Suprapubic skin (tissue), 4 donors: ENCODE measurements around the gene SAMM50. TPM values are rescaled to one million over a fixed set of nuclear protein-coding genes. Genes with fewer than 3 reads are reported as not detected.

ENCODE experiments used
- DNase-seq, 2 donors: peaks; one replicate each; pipeline ENCODE4 v3.0.0-alpha.2; 2019; ENCODE audit warnings: low spot score in 2 of 2
- H3K27ac ChIP-seq: fragments of 200-600 bp; sonication (generic); one replicate; pipeline ENCODE4 v1.5.1; 2019
- H3K27me3 ChIP-seq: fragments of 200-600 bp; sonication (generic); one replicate; pipeline ENCODE4 v1.5.1; 2019
- H3K36me3 ChIP-seq: fragments of 200-600 bp; sonication (generic); one replicate; pipeline ENCODE4 v1.5.1; 2019
- H3K4me1 ChIP-seq: fragments of 200-600 bp; sonication (generic); one replicate; pipeline ENCODE4 v1.5.1; 2019
- H3K4me3 ChIP-seq: fragments of 200-600 bp; sonication (generic); one replicate; pipeline ENCODE4 v1.5.1; 2019; ENCODE audit warnings: mild to moderate bottlenecking
- H3K9me3 ChIP-seq: fragments of 200-600 bp; sonication (generic); one replicate; pipeline ENCODE4 v1.5.1; 2019
- CTCF ChIP-seq, 2 donors: fragments of 200-600 bp in 1 of 2; fragments of 450-650 bp in 1 of 2; sonication (generic) in 1 of 2; IDR thresholded peaks; one replicate each; pipeline ENCODE4 v1.5.1; 2016 to 2019; ENCODE audit warnings: antibody characterized with exemption in 2 of 2, mild to moderate bottlenecking in 1 of 2, moderate library complexity in 1 of 2
- EP300 ChIP-seq: sonication (generic); formaldehyde crosslinking; IDR thresholded peaks from one replicate; pipeline ENCODE4 v1.6.1; 2017; ENCODE audit warnings: antibody characterized with exemption
- POLR2A ChIP-seq, 2 donors: fragments of 450-650 bp; IDR thresholded peaks; one replicate each; pipeline ENCODE4 v1.6.1; 2017; ENCODE audit warnings: antibody characterized with exemption in 2 of 2, mild to moderate bottlenecking in 2 of 2, moderate library complexity in 2 of 2
- POLR2AphosphoS5 ChIP-seq, 3 donors: sonication (generic); formaldehyde crosslinking; IDR thresholded peaks; one replicate each; pipeline ENCODE4 v1.6.1; 2017; ENCODE audit warnings: antibody characterized with exemption in 3 of 3
- WGBS: methylation state at CpG from one replicate; pipeline ENCODE4 v1.1.5; 2018; 5-methylcytosine and 5-hydroxymethylcytosine counted together
- total RNA-seq, 4 donors: library from RNA; depleted of rRNA; stranded (reverse); fragments of >200 nt; gene quantifications; one replicate each; pipeline ENCODE4 v1.1.0, GENCODE V29; 2016

Gene SAMM50
- total RNA-seq, 4 donors from 2014 or later: 32.1 to 41.1 (median 33.8) TPM

- Histone ChIP-seq H3K9me3 (no peaks in the 10 kb centered on the region), H3K4me3 (no peak overlapping the region), H3K27ac (no peak overlapping the region), H3K4me1 (peaks cover 4% of the 10 kb centered on the region), H3K27me3 (no peaks in the 10 kb centered on the region), H3K36me3 (peaks cover 47% of the 10 kb centered on the region)
- TF ChIP-seq POLR2A (IDR thresholded peaks at IDR 0.05) (no peak), EP300 (no peak), CTCF (IDR thresholded peaks at IDR 0.05) (no peak), POLR2AphosphoS5 (IDR thresholded peaks at IDR 0.05) (no peak)
- 88% methylated on average over 8 of the region's 8 CpGs for WGBS
- no peak for DNase-seq
These were observed 41.7 kb downstream of the SAMM50 start for GRCh38 chr22:43996981-43997265.

GRCh38 chr22:43998679-43999264 lies 43.5 kb downstream of the SAMM50 start:
- Histone ChIP-seq H3K4me1 (no peaks in the 10 kb centered on the region), H3K27ac (no peak overlapping the region), H3K36me3 (peaks cover 41% of the 10 kb centered on the region), H3K4me3 (no peak overlapping the region), H3K27me3 (no peaks in the 10 kb centered on the region), H3K9me3 (no peaks in the 10 kb centered on the region)
- TF ChIP-seq POLR2A (IDR thresholded peaks at IDR 0.05): no peak
- TF ChIP-seq POLR2AphosphoS5 (IDR thresholded peaks at IDR 0.05): no peak
- TF ChIP-seq EP300: no peak
- TF ChIP-seq CTCF (IDR thresholded peaks at IDR 0.05): no peak
- 90% methylated on average over 15 of the region's 15 CpGs for WGBS
- no peak for DNase-seq

- peaks cover 37% of the 10 kb centered on the region for H3K36me3 ChIP-seq
- no peaks in the 10 kb centered on the region for H3K4me1 ChIP-seq
- H3K9me3 ChIP-seq: no peaks in the 10 kb centered on the region
- 92% methylated on average over 3 of the region's 3 CpGs for WGBS
- H3K27ac ChIP-seq: no peak overlapping the region
- no peaks in the 10 kb centered on the region for H3K27me3 ChIP-seq
- H3K4me3 ChIP-seq: no peak overlapping the region
- TF ChIP-seq EP300 (no peak), POLR2AphosphoS5 (IDR thresholded peaks at IDR 0.05) (no peak), CTCF (IDR thresholded peaks at IDR 0.05) (no peak), POLR2A (IDR thresholded peaks at IDR 0.05) (no peak)
- DNase-seq: no peak
These were observed 44.1 kb downstream of the SAMM50 start for GRCh38 chr22:43999378-43999777.

DNA sequence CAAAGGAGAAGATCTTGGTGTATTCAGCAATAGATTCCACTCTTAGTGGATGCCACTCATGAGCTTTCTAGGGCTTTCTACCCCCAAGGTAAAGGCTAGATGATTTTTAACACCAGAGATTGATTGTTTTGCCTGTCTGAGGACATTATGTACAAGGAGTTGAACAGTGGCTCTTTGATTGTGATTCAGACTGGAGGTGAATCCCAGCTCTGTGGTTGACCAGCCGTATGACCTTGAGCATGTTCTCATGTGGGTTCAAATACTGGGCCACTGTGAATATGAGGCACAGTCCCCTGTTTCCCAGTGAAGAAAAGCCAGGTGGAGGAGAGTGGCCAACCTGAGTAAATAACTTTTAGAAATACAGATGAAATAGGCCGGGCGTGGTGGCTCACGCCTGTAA lies 44.9 kb downstream of the SAMM50 start:
- H3K4me1 ChIP-seq: no peaks in the 10 kb centered on the region
- no peak overlapping the region for H3K27ac ChIP-seq
- no peak overlapping the region for H3K4me3 ChIP-seq
- H3K27me3 ChIP-seq: no peaks in the 10 kb centered on the region
- H3K36me3 ChIP-seq: peaks cover 34% of the 10 kb centered on the region
- DNase-seq: no peak
- 94% methylated on average over 4 of the region's 4 CpGs for WGBS
- TF ChIP-seq EP300 (no peak), POLR2A (IDR thresholded peaks at IDR 0.05) (no peak), POLR2AphosphoS5 (IDR thresholded peaks at IDR 0.05) (no peak), CTCF (IDR thresholded peaks at IDR 0.05) (no peak)
- H3K9me3 ChIP-seq: no peaks in the 10 kb centered on the region

DNA sequence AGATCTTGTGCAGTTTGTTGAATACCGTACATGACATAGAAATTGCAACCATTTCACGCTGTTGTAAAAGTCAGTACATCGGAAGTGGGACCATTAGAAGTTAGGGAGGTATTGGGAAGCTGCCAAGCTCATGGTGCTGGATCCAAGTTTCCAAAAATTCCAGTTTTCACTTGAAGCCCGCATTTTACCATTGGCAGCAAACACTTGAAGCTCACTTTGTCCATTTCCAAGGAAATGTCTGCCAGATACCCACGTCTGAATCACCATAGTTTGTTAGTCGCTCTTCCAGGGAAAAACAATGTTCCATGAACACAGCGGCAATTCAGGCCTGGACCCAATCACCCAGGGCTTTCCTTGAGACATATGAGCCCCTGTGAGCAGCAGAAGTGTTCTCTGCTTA lies 46.3 kb downstream of the SAMM50 start:
- H3K27me3 ChIP-seq: no peaks in the 10 kb centered on the region
- TF ChIP-seq CTCF (IDR thresholded peaks at IDR 0.05) (no peak), EP300 (no peak), POLR2A (IDR thresholded peaks at IDR 0.05) (no peak), POLR2AphosphoS5 (IDR thresholded peaks at IDR 0.05) (no peak)
- H3K36me3 ChIP-seq: peaks cover 20% of the 10 kb centered on the region
- H3K9me3 ChIP-seq: peaks cover 3% of the 10 kb centered on the region
- H3K27ac ChIP-seq: no peak overlapping the region
- DNase-seq: no peak
- WGBS: 78% methylated on average over 7 of the region's 7 CpGs
- no peak overlapping the region for H3K4me3 ChIP-seq
- H3K4me1 ChIP-seq: no peaks in the 10 kb centered on the region
